T follicular helper cell (primary cell): ENCODE data around the gene BAHCC1.
"Not testable (repeated sequence)": the region's sequence is repeated elsewhere in the genome, so short reads cannot be mapped to it uniquely, and the experiment has no call there.

Experiments
- DNase-seq: peaks from one replicate; pipeline ENCODE4 v3.0.0-alpha.2; 2020; ENCODE audit warnings: low read depth
- total RNA-seq, 2 experiments: gene quantifications; one replicate each; lab custom pipeline; 2026; lab: John Stamatoyannopoulos, UW

Gene BAHCC1
- 0.04 to 0.18 reads per million in 2 experiments for total RNA-seq

GRCh38 chr17:81394921-81395599 lies at the start of gene BAHCC1:
Gene BAHCC1, plus strand, starts transcription at chr17:81395457. Its CDS starts 4,283 bp downstream, at chr17:81399740.
- peak; percentile 53 for DNase-seq

- peak; percentile 86 for DNase-seq
Observed at GRCh38 chr17:81346090-81346907, 49.0 kb upstream of the BAHCC1 start.

GRCh38 chr17:81346908-81347349 lies 48.3 kb upstream of the BAHCC1 start:
- no peak for DNase-seq

- DNase-seq, result no peak
Observed at GRCh38 chr17:81347437-81347836, 47.8 kb upstream of the BAHCC1 start.

GRCh38 chr17:81348097-81349055 lies 46.9 kb upstream of the BAHCC1 start:
- no peak for DNase-seq

- no peak for DNase-seq
Observed at GRCh38 chr17:81349397-81350319, 45.6 kb upstream of the BAHCC1 start.

GRCh38 chr17:81350320-81350890 lies 44.9 kb upstream of the BAHCC1 start:
- DNase-seq, result no peak

GRCh38 chr17:81351329-81352052 lies 43.8 kb upstream of the BAHCC1 start:
- not testable (repeated sequence) for DNase-seq

- not testable (repeated sequence) for DNase-seq
Observed at GRCh38 chr17:81352056-81352455, 43.2 kb upstream of the BAHCC1 start.

GRCh38 chr17:81354252-81354953 lies 40.9 kb upstream of the BAHCC1 start:
- DNase-seq, result no peak

- no peak for DNase-seq
Observed at GRCh38 chr17:81354954-81355347, 40.3 kb upstream of the BAHCC1 start.

GRCh38 chr17:81359218-81359617 lies 36.0 kb upstream of the BAHCC1 start:
- DNase-seq, result no peak

- DNase-seq, result not testable (repeated sequence)
Observed at GRCh38 chr17:81362001-81362400, 33.3 kb upstream of the BAHCC1 start.

- DNase-seq, result no peak
Observed at GRCh38 chr17:81364278-81365147, 30.7 kb upstream of the BAHCC1 start.

GRCh38 chr17:81365148-81365600 lies 30.1 kb upstream of the BAHCC1 start:
- DNase-seq, result no peak

- no peak for DNase-seq
Observed at GRCh38 chr17:81365601-81366585, 29.4 kb upstream of the BAHCC1 start.

- no peak for DNase-seq
Observed at GRCh38 chr17:81366648-81367047, 28.6 kb upstream of the BAHCC1 start.
